LNCAP (cell line): ENCODE results near the gene TLR5.

Source experiments
- TF ChIP-seq, protein P1 (sequence below): fragments of 450-650 bp; IDR thresholded peaks from 2 replicates; pipeline ENCODE4 v1.5.1; 2017; ENCODE audit warnings: mild to moderate bottlenecking

TLR5 gene

GRCh38 chr1:223144914-223145313 is 1.9 kb upstream of the TLR5 start:
- TF ChIP-seq, protein P1, sequence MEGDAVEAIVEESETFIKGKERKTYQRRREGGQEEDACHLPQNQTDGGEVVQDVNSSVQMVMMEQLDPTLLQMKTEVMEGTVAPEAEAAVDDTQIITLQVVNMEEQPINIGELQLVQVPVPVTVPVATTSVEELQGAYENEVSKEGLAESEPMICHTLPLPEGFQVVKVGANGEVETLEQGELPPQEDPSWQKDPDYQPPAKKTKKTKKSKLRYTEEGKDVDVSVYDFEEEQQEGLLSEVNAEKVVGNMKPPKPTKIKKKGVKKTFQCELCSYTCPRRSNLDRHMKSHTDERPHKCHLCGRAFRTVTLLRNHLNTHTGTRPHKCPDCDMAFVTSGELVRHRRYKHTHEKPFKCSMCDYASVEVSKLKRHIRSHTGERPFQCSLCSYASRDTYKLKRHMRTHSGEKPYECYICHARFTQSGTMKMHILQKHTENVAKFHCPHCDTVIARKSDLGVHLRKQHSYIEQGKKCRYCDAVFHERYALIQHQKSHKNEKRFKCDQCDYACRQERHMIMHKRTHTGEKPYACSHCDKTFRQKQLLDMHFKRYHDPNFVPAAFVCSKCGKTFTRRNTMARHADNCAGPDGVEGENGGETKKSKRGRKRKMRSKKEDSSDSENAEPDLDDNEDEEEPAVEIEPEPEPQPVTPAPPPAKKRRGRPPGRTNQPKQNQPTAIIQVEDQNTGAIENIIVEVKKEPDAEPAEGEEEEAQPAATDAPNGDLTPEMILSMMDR: no peak

DNA sequence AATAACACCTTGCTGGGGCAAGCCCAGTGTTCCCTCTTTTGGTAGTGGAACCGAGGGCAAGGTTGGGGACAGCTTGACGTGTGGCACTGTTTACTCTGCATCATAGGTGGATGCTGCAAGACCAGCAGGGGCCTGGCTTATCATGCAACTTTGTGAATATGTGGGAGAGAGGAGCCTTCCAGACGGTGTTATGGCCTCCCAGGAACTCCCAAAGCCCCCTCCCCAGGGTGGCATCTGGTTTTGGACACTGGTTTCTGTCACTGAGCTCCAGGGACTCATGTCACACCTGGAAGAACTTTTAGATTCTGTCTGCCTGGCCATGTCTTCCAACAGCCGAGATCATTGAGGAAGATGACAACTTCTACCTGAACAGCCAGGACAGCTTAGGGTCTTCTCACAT is 1.4 kb upstream of the TLR5 start:
- TF ChIP-seq, protein P1: no peak

DNA sequence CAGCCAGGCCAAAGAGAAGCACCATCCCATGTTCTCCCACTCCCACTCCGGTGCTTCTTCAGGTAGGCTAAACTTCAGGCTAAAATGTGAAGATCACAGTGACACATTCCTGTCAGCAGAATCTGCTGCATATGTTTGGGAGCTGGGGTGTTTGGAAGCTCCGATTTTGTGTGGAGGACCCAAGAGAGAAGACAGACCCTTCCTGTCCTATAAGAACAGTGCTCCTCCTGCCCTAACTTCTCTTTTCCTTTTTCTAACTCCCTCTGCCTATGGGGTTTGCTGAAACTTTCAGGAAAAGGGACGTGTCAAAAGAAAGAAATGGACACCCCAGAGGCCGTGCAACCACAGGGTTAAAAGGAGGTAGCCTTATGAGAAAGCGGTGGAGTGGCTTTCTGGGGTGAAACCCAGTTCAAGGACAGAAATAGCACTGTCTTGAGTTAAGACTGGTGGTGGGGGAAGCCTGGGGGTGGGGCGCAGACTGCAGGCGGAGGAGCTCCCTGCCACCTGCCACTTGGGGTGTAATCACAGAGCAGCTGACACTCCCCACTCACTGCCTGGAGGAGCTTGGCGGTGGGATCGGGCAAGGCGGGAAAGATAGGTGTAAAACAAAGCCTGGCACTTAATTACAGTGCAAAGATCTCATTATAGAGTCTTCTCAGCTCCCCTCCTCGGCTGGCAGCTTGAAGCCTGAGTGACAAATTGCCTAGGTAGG is 645 bp upstream of the TLR5 start:
- TF ChIP-seq, protein P1: no peak

GRCh38 chr1:223142269-223142668 is 779 bp downstream of the TLR5 start:
- TF ChIP-seq, protein P1: no peak

- TF ChIP-seq, protein P1: no peak
Observed at GRCh38 chr1:223140611-223141405, 2.2 kb downstream of the TLR5 start.

DNA sequence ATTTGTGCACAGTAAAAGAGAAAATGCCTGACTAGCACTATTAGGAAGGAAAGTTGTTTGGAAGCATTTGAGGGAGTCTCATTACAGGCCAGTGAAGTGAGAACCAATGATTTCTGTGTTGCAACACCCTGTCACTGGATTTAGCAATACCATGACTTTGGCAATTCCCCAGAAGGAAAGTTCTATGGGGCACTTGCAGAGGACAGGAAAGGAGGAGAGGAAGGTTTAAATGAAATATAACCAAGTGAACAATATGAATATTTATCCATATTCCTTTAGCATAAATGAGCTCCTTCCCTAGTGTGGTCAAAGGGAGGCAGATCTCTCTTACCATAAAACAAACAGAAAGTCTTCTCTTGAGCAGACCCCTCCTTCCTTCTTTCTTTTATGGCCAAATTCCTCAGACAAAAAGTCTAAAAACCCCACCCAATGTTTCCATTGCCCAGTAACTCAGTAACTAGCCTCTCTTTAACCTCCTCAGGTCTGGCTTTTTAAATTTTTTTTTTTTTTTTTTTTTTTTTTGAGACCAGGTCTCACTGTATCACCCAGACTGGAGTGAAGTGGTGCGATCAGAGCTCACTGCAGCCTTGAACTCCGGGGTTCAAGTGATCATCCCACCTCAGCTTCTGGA is 5.5 kb downstream of the TLR5 start:
- TF ChIP-seq, protein P1: no peak

GRCh38 chr1:223136086-223136485 is 7.0 kb downstream of the TLR5 start:
- TF ChIP-seq, protein P1: no peak
